Measurements from ENCODE around the gene CFAP92.

Gene CFAP92

DNA sequence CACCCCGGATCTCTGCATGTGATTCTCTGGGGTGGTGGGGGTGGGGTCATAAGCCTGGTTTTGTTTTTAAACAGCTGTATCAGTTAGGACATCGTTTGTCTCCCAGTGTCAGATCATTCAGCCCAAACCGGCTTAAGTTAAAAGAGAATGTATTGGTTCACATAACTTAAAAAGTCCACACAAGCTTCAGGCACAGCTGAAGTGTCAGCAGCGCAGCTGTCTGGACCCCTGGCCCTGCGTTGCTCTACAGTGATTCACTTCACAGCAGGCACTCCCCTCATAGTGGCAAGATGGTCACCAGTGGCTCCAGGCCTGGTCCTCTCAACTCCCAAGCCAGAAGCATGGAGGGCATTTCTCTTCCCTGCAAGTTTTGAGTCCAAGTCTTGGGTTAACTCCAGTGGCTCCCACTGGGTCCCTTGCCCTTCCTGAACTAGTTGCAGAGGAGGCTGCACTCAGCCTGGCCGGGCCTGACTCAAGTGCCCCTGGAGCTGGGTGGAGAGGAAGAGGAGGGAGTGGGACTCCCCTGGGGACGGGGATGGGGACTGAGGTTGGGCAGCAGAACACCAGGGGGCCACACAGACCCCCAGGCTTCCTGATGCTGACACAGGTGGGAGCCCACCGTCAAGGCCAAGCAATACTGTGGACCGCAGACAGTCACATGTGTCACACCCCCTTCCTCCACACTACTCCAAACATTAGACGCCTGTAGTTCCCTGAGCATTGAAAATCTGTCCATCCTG, 37.8 kb upstream of the CFAP92 start:
- TF ChIP-seq, protein P1, sequence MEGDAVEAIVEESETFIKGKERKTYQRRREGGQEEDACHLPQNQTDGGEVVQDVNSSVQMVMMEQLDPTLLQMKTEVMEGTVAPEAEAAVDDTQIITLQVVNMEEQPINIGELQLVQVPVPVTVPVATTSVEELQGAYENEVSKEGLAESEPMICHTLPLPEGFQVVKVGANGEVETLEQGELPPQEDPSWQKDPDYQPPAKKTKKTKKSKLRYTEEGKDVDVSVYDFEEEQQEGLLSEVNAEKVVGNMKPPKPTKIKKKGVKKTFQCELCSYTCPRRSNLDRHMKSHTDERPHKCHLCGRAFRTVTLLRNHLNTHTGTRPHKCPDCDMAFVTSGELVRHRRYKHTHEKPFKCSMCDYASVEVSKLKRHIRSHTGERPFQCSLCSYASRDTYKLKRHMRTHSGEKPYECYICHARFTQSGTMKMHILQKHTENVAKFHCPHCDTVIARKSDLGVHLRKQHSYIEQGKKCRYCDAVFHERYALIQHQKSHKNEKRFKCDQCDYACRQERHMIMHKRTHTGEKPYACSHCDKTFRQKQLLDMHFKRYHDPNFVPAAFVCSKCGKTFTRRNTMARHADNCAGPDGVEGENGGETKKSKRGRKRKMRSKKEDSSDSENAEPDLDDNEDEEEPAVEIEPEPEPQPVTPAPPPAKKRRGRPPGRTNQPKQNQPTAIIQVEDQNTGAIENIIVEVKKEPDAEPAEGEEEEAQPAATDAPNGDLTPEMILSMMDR (IDR thresholded peaks at IDR 0.05; ENCODE audit: insufficient read depth, low read depth, low read length, missing control alignments): no peak
- DNase-seq (ENCODE audit: low read depth): no peak
- no peak overlapping the region for H3K4me3 ChIP-seq (ENCODE audit: low read depth, low read length)

DNA sequence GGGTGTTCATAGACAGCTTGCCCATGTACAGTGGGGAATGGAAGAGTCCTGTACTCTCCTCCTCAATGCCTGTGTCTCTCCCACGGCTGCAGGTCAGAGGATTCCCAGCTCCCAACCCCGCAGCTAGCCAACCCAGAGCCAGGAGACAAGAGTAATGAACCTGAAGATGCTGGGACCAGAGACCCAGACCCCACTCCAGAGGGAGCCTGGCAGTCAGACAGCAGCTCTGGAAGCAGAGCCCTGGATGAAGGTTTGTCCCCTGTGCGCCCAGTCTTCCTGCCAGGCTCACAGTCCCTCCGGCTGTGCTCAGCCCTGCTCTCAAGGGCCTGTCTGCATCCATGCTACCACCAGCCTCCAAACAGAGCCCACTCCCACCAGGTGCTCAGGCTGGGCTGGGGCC, 36.7 kb upstream of the CFAP92 start:
- TF ChIP-seq, protein P1 (IDR thresholded peaks at IDR 0.05; ENCODE audit: insufficient read depth, low read depth, low read length, missing control alignments): no peak
- no peak overlapping the region for H3K4me3 ChIP-seq (ENCODE audit: low read depth, low read length)

DNA sequence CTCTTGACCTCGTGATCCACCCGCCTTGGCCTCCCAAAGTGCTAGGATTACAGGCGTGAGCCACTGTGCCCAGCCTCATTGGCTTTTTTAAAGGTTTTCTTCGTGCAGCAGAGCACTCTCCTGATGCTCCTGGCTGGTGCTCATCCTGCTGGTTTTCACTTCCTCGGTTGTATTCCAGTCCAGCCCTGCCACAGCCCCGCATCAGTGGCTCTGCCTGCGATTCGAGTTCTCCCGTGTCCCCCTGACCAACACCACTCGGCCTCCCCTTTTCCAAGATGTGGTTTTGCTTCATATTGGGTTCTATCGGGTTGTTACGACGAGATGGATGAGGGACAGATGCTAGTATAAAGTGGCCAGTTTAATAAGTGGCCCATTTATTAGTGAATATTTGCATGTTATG, 35.0 kb upstream of the CFAP92 start:
- H3K4me3 ChIP-seq (ENCODE audit: low read depth, low read length): no peak overlapping the region
- no peak for DNase-seq (ENCODE audit: low read depth)
- TF ChIP-seq, protein P1 (IDR thresholded peaks at IDR 0.05; ENCODE audit: insufficient read depth, low read depth, low read length, missing control alignments): no peak

More for the DNA sequence above, 36.7 kb upstream of the CFAP92 start:
- no peak for DNase-seq (ENCODE audit: low read depth)

DNA sequence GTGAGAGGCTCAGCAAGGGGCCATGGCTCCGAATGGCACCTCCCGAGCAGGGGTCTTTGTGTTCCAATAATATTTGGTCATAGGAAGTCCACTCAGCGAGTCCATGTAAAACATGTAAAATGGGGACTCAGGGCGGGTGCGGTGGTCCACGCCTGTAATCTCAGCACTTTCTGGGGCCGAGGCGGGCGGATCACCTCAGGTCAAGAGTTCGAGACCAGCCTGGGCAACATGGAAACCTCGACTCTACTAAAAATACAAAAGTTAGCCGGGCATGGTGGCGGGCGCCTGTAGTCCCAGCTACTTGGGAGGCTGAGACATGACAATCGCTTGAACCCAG, 33.6 kb upstream of the CFAP92 start:
- TF ChIP-seq, protein P1 (IDR thresholded peaks at IDR 0.05; ENCODE audit: insufficient read depth, low read depth, low read length, missing control alignments): no peak
- DNase-seq (ENCODE audit: low read depth): no peak
- H3K4me3 ChIP-seq (ENCODE audit: low read depth, low read length): peak overlapping the region; percentile 56

DNA sequence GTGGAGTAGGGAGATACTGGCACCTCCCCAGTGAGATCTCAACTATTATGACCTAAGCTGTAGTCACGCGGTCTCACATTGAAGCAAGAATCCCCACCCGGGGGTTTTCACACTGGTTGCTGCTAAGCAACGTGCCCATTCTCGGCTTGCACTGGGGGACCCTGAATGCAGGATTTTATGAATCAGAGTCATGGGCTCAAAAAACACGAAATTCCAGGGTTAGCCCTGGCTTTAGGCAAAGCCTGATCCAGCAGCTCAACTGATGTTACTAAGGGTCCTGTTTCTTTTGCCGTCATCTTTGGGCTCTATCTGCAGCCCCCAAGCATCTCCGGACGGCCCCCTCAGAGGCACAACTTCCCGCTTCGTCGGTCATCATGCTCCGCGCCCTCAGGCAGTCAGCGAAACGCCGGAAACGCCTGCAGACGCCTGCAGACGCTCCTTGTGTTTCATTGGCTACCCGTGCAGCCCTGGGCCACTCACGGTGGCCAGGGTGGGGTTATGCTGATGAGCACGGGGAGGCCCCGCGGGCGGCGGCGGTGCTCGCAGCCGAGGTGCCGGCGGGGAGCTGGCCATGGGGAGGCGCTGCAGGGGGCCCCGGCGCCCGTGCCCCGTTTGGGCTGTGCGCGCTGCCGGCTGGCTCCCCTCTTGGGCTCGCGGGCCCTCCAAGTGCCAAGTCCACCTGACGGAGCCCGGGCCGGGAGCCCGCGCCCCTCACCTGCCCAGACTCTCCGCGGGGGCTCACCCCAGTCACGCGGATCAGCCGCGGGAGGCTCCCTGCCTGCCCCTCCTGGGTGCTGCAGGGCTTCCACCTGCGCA, 33.1 kb upstream of the CFAP92 start:
- peak overlapping the region; percentile 56 for H3K4me3 ChIP-seq (ENCODE audit: low read depth, low read length)
- TF ChIP-seq, protein P1 (IDR thresholded peaks at IDR 0.05; ENCODE audit: insufficient read depth, low read depth, low read length, missing control alignments): peak; percentile 63
- DNase-seq (ENCODE audit: low read depth): peak; percentile 93

DNA sequence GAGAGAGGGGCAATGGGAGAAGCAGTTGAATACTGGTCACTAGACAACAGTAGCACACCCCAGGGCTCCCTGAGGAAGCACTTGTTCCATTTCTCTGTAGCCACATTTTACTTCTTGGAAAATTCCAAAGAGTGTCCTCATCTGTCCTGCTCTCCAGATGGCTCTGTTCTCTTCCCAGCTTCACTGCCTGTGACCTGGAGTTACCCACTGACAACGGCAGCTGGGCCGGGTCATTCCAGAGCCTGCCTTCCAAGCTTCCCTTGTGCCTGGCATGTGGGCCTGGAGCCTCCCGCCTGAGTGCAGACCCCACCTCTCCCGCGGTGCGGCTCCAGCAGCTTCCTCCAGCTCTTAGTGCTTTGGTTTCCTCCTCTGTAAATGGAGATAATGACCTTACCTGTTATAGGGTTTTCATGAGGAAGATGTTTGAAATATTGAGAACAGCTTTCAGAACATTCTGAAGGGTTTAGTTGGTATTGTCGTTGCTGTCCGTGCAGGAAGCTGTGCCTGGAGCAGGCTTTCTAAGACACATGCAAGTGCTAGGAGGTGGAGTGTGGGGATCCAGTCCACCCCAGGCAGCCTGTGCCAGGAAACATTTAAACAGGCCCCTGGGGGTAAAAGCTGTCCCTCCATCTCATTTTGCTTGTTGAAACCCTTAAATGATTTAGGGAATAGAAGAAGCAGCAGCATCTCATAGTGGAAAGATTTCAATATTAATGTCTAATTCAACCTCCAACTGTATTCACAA, 32.0 kb upstream of the CFAP92 start:
- TF ChIP-seq, protein P1 (IDR thresholded peaks at IDR 0.05; ENCODE audit: insufficient read depth, low read depth, low read length, missing control alignments): no peak
- H3K4me3 ChIP-seq (ENCODE audit: low read depth, low read length): no peak overlapping the region
- no peak for DNase-seq (ENCODE audit: low read depth)
